ENCODE results near the gene FOXK1. TPM values are rescaled to one million over a fixed set of nuclear protein-coding genes. Genes with fewer than 3 reads are reported as not detected.

Gene FOXK1
- total RNA-seq, 1 donor from 2014 or later: 53.6 TPM

- H3K27ac ChIP-seq (ENCODE audit: low read depth, low read length): no peak overlapping the region
- FAIRE-seq (no peak), DNase-seq (ENCODE audit: low read depth) (no peak)
- peaks cover 9% of the 10 kb centered on the region for H3K36me3 Mint-ChIP-seq (ENCODE audit: low read depth, unreplicated experiment)
- H3K9ac ChIP-seq (ENCODE audit: low read length): no peak overlapping the region
- no peak overlapping the region for H3K4me2 ChIP-seq (ENCODE audit: low read length)
- no peak overlapping the region for H3K4me3 Mint-ChIP-seq (ENCODE audit: unreplicated experiment)
- H3K9me3 Mint-ChIP-seq (ENCODE audit: unreplicated experiment): no peaks in the 10 kb centered on the region
- no peak overlapping the region for H3K4me3 ChIP-seq (ENCODE audit: insufficient read depth, low read depth, low read length)
- H3K4me1 ChIP-seq (ENCODE audit: insufficient read depth, low read length): peaks cover 12% of the 10 kb centered on the region
- H3K27me3 Mint-ChIP-seq (ENCODE audit: low read depth, unreplicated experiment): no peaks in the 10 kb centered on the region
- H2AFZ ChIP-seq (ENCODE audit: low read depth, low read length): no peak overlapping the region
- peaks cover 100% of the 10 kb centered on the region for H3K79me2 ChIP-seq (ENCODE audit: insufficient read depth, low read length)
- H4K20me1 ChIP-seq (ENCODE audit: insufficient read depth, low read length): peaks cover 79% of the 10 kb centered on the region
- H3K36me3 ChIP-seq (ENCODE audit: insufficient read depth, low read length): no peaks in the 10 kb centered on the region
- TF ChIP-seq, protein P1, sequence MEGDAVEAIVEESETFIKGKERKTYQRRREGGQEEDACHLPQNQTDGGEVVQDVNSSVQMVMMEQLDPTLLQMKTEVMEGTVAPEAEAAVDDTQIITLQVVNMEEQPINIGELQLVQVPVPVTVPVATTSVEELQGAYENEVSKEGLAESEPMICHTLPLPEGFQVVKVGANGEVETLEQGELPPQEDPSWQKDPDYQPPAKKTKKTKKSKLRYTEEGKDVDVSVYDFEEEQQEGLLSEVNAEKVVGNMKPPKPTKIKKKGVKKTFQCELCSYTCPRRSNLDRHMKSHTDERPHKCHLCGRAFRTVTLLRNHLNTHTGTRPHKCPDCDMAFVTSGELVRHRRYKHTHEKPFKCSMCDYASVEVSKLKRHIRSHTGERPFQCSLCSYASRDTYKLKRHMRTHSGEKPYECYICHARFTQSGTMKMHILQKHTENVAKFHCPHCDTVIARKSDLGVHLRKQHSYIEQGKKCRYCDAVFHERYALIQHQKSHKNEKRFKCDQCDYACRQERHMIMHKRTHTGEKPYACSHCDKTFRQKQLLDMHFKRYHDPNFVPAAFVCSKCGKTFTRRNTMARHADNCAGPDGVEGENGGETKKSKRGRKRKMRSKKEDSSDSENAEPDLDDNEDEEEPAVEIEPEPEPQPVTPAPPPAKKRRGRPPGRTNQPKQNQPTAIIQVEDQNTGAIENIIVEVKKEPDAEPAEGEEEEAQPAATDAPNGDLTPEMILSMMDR (IDR thresholded peaks at IDR 0.05; ENCODE audit: insufficient read depth, low read depth, low read length): no peak
- no peak for TF ChIP-seq EZH2 (IDR thresholded peaks at IDR 0.05; ENCODE audit: insufficient read depth, low read length)
- H3K9me3 ChIP-seq (ENCODE audit: insufficient read depth, low read depth, low read length): no peaks in the 10 kb centered on the region
- peaks cover 35% of the 10 kb centered on the region for H3K4me1 Mint-ChIP-seq (ENCODE audit: low read depth, unreplicated experiment)
- no peaks in the 10 kb centered on the region for H3K27me3 ChIP-seq (ENCODE audit: insufficient read depth, low read length)
- H3K27ac Mint-ChIP-seq (ENCODE audit: unreplicated experiment): no peak overlapping the region
These were observed 7.1 kb downstream of the FOXK1 start for GRCh38 chr7:4689151-4689550.

- no peak overlapping the region for H3K4me3 Mint-ChIP-seq (ENCODE audit: unreplicated experiment)
- no peaks in the 10 kb centered on the region for H3K36me3 ChIP-seq (ENCODE audit: insufficient read depth, low read length)
- peak overlapping the region; percentile 54 for H3K4me2 ChIP-seq (ENCODE audit: low read length)
- DNase-seq (ENCODE audit: low read depth): no peak
- H3K27me3 ChIP-seq (ENCODE audit: insufficient read depth, low read length): no peaks in the 10 kb centered on the region
- H3K9me3 Mint-ChIP-seq (ENCODE audit: unreplicated experiment): no peaks in the 10 kb centered on the region
- peaks cover 100% of the 10 kb centered on the region for H3K79me2 ChIP-seq (ENCODE audit: insufficient read depth, low read length)
- TF ChIP-seq, protein P1 (IDR thresholded peaks at IDR 0.05; ENCODE audit: insufficient read depth, low read depth, low read length): no peak
- no peak for TF ChIP-seq EZH2 (IDR thresholded peaks at IDR 0.05; ENCODE audit: insufficient read depth, low read length)
- no peak overlapping the region for H2AFZ ChIP-seq (ENCODE audit: low read depth, low read length)
- no peak overlapping the region for H3K27ac Mint-ChIP-seq (ENCODE audit: unreplicated experiment)
- H4K20me1 ChIP-seq (ENCODE audit: insufficient read depth, low read length): peaks cover 79% of the 10 kb centered on the region
- peaks cover 29% of the 10 kb centered on the region for H3K4me1 Mint-ChIP-seq (ENCODE audit: low read depth, unreplicated experiment)
- peaks cover 12% of the 10 kb centered on the region for H3K4me1 ChIP-seq (ENCODE audit: insufficient read depth, low read length)
- no peak overlapping the region for H3K27ac ChIP-seq (ENCODE audit: low read depth, low read length)
- H3K4me3 ChIP-seq (ENCODE audit: insufficient read depth, low read depth, low read length): no peak overlapping the region
- no peaks in the 10 kb centered on the region for H3K27me3 Mint-ChIP-seq (ENCODE audit: low read depth, unreplicated experiment)
- peaks cover 9% of the 10 kb centered on the region for H3K36me3 Mint-ChIP-seq (ENCODE audit: low read depth, unreplicated experiment)
- H3K9ac ChIP-seq (ENCODE audit: low read length): no peak overlapping the region
- no peaks in the 10 kb centered on the region for H3K9me3 ChIP-seq (ENCODE audit: insufficient read depth, low read depth, low read length)
- FAIRE-seq: no peak
These were observed 7.6 kb downstream of the FOXK1 start for GRCh38 chr7:4689668-4690067.

GRCh38 chr7:4690953-4691856 lies 9.1 kb downstream of the FOXK1 start:
- peaks cover 99% of the 10 kb centered on the region for H3K79me2 ChIP-seq (ENCODE audit: insufficient read depth, low read length)
- peaks cover 10% of the 10 kb centered on the region for H3K36me3 Mint-ChIP-seq (ENCODE audit: low read depth, unreplicated experiment)
- no peaks in the 10 kb centered on the region for H3K9me3 ChIP-seq (ENCODE audit: insufficient read depth, low read depth, low read length)
- H3K4me1 Mint-ChIP-seq (ENCODE audit: low read depth, unreplicated experiment): peaks cover 29% of the 10 kb centered on the region
- no peak overlapping the region for H3K4me2 ChIP-seq (ENCODE audit: low read length)
- TF ChIP-seq, protein P1 (IDR thresholded peaks at IDR 0.05; ENCODE audit: insufficient read depth, low read depth, low read length): no peak
- no peak for TF ChIP-seq EZH2 (IDR thresholded peaks at IDR 0.05; ENCODE audit: insufficient read depth, low read length)
- H3K36me3 ChIP-seq (ENCODE audit: insufficient read depth, low read length): no peaks in the 10 kb centered on the region
- DNase-seq (ENCODE audit: low read depth): no peak
- no peaks in the 10 kb centered on the region for H3K27me3 Mint-ChIP-seq (ENCODE audit: low read depth, unreplicated experiment)
- H2AFZ ChIP-seq (ENCODE audit: low read depth, low read length): no peak overlapping the region
- peaks cover 77% of the 10 kb centered on the region for H4K20me1 ChIP-seq (ENCODE audit: insufficient read depth, low read length)
- no peak overlapping the region for H3K9ac ChIP-seq (ENCODE audit: low read length)
- no peaks in the 10 kb centered on the region for H3K27me3 ChIP-seq (ENCODE audit: insufficient read depth, low read length)
- H3K9me3 Mint-ChIP-seq (ENCODE audit: unreplicated experiment): no peaks in the 10 kb centered on the region
- H3K27ac ChIP-seq (ENCODE audit: low read depth, low read length): no peak overlapping the region
- no peak for FAIRE-seq
- no peak overlapping the region for H3K4me3 ChIP-seq (ENCODE audit: insufficient read depth, low read depth, low read length)
- H3K27ac Mint-ChIP-seq (ENCODE audit: unreplicated experiment): no peak overlapping the region
- H3K4me1 ChIP-seq (ENCODE audit: insufficient read depth, low read length): peaks cover 15% of the 10 kb centered on the region
- no peak overlapping the region for H3K4me3 Mint-ChIP-seq (ENCODE audit: unreplicated experiment)
